ENCODE measurements around the gene PYGO2. TPM values are rescaled to one million over a fixed set of nuclear protein-coding genes. Genes with fewer than 3 reads are reported as not detected.
"Not testable (repeated sequence)": the region's sequence is repeated elsewhere in the genome, so short reads cannot be mapped to it uniquely, and the experiment has no call there.

The PYGO2 gene
- total RNA-seq, 1 experiment from 2014 or later: 37.3 TPM

DNA sequence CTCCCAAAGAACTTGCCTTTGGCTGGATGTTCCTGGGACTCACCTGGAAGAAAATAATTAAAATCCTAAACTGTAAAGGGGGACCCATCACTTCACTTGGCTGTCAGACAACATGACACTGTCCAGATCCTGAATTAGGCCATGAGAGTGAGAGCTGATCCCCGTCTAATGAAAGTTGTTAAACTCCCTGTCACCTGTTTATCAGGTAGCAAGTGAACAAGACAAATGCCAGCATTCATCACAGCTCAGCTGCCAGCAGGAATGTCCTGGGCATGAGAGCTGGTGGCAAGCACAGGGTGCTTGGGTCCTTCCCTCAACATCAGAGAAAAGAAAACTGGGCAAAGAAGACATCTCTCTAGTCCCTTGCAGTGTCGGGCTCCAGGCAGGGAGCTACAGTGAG is 48.8 kb downstream of the PYGO2 start:
- H3K9ac ChIP-seq (ENCODE audit: low read length): no peak overlapping the region
- H3K4me1 ChIP-seq (ENCODE audit: low read length): no peaks in the 10 kb centered on the region
- no peak overlapping the region for H3K4me2 ChIP-seq (ENCODE audit: low read depth, low read length, poor library complexity, severe bottlenecking)
- no peaks in the 10 kb centered on the region for H3K27me3 ChIP-seq (ENCODE audit: low read length)
- no peak for DNase-seq
- H3K9me3 ChIP-seq (ENCODE audit: low read length): no peaks in the 10 kb centered on the region; the same call in 1 of the 2 replicates
- no peak overlapping the region for H2AFZ ChIP-seq (ENCODE audit: low read length)
- H3K36me3 ChIP-seq (ENCODE audit: insufficient read depth, low read length): no peaks in the 10 kb centered on the region
- H4K20me1 ChIP-seq (ENCODE audit: insufficient read depth, low read depth, low read length): no peaks in the 10 kb centered on the region
- H3K79me2 ChIP-seq (ENCODE audit: low read length): no peaks in the 10 kb centered on the region
- H3K4me3 ChIP-seq (ENCODE audit: low read length): no peak overlapping the region
- no peaks in the 10 kb centered on the region for H3K9me2 ChIP-seq (replicated peaks; ENCODE audit: insufficient read depth, low read length)
- no peak overlapping the region for H3K27ac ChIP-seq (ENCODE audit: low read length)

DNA sequence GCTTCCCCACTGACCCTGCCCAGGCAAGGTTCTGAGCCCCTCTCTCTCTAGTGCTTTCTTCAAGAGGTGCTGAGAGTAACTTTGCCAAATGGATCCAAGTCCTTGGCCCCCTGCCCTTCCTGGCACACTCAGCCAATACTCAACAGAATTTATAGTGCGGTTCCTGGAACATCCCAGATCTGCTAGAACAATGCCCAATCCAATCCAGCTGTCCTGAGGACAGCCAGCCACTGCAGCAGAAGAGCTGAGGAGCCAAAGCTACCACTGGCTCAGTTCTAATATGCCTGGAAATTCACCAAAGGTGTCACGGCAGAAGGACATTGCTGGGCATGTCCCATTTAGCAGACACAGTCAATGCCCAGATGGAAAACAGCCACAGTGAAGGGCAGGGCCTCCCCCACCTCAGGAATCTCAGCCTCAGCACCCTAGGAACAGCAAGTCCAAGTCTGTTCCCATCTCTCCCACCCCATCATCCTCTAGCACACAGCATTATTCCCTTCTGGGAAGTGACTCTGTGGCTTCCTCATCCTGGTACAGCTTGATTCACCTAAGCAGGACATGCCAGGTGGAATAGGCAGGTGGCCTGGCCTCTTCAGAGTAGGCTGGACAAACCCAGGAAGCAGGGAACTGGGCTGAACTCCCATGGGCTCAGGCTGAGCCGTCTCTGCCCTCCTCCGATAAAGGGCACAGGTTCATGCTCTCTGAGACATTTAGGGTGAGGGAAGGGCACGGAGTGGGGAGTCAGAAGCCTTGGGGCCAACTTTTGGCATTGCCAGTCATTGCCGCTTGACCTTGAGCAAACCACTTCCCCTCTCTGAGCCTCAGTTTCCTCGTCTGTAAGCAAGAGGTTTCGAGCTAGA is 49.7 kb downstream of the PYGO2 start:
- no peaks in the 10 kb centered on the region for H3K36me3 ChIP-seq (ENCODE audit: insufficient read depth, low read length)
- no peaks in the 10 kb centered on the region; the same call in 1 of the 2 replicates for H3K9me3 ChIP-seq (ENCODE audit: low read length)
- H3K4me2 ChIP-seq (ENCODE audit: low read depth, low read length, poor library complexity, severe bottlenecking): no peak overlapping the region
- H3K4me3 ChIP-seq (ENCODE audit: low read length): no peak overlapping the region
- H3K9ac ChIP-seq (ENCODE audit: low read length): no peak overlapping the region
- H2AFZ ChIP-seq (ENCODE audit: low read length): no peak overlapping the region
- H3K79me2 ChIP-seq (ENCODE audit: low read length): no peaks in the 10 kb centered on the region
- H4K20me1 ChIP-seq (ENCODE audit: insufficient read depth, low read depth, low read length): no peaks in the 10 kb centered on the region
- H3K4me1 ChIP-seq (ENCODE audit: low read length): no peaks in the 10 kb centered on the region
- DNase-seq: no peak
- H3K27me3 ChIP-seq (ENCODE audit: low read length): no peaks in the 10 kb centered on the region
- H3K9me2 ChIP-seq (replicated peaks; ENCODE audit: insufficient read depth, low read length): no peaks in the 10 kb centered on the region
- H3K27ac ChIP-seq (ENCODE audit: low read length): no peak overlapping the region

DNA sequence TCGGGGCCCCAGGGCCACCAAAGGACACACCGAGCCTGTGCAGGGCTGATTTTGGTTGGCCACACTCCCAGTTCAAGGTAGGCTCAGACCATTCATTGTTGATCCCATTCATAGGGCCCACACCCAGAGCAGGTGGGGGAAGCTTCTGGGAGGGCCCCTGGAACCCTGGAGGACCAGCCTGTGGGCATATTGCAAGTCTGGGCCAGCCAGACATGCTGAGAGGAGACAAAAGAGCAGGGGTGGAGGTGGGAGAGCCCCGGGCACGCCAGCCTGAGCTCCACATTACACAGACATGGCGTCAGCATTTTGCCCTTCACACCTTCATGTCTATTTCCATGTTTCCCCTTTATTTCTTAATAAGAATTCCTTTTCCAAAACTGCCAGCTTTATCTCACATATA is 50.7 kb downstream of the PYGO2 start:
- Histone ChIP-seq H3K36me3 (ENCODE audit: insufficient read depth, low read length) (no peaks in the 10 kb centered on the region), H3K9me3 (ENCODE audit: low read length) (no peaks in the 10 kb centered on the region; the same call in 1 of the 2 replicates), H3K27ac (ENCODE audit: low read length) (no peak overlapping the region), H3K4me3 (ENCODE audit: low read length) (no peak overlapping the region), H2AFZ (ENCODE audit: low read length) (no peak overlapping the region), H4K20me1 (ENCODE audit: insufficient read depth, low read depth, low read length) (no peaks in the 10 kb centered on the region), H3K4me2 (ENCODE audit: low read depth, low read length, poor library complexity, severe bottlenecking) (no peak overlapping the region), H3K79me2 (ENCODE audit: low read length) (no peaks in the 10 kb centered on the region), H3K9me2 (replicated peaks; ENCODE audit: insufficient read depth, low read length) (no peaks in the 10 kb centered on the region), H3K4me1 (ENCODE audit: low read length) (no peaks in the 10 kb centered on the region), H3K9ac (ENCODE audit: low read length) (no peak overlapping the region), H3K27me3 (ENCODE audit: low read length) (no peaks in the 10 kb centered on the region)
- DNase-seq: no peak

DNA sequence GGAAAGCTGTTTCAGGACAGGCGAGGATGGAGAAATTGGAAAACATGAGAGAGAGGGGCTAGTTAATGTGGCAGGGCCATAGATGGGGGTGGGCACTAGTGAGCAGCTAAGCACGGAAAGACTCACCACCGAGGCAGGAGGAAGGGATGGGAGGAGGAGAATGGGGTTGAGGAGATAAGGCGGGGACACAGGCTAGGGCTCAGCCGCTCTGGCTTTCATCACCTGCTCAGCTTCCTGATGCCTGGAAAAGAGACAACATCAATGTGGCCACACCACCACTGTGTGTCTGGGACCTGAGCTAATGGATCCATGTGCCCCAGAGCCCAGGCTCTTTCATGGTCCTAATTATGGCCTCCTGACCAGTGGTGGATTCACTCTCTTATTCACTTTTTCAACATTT is 52.6 kb downstream of the PYGO2 start:
- H2AFZ ChIP-seq (ENCODE audit: low read length): no peak overlapping the region
- no peaks in the 10 kb centered on the region for H3K36me3 ChIP-seq (ENCODE audit: insufficient read depth, low read length)
- H3K9me2 ChIP-seq (replicated peaks; ENCODE audit: insufficient read depth, low read length): no peaks in the 10 kb centered on the region
- H3K4me3 ChIP-seq (ENCODE audit: low read length): no peak overlapping the region
- H3K9me3 ChIP-seq (ENCODE audit: low read length): no peaks in the 10 kb centered on the region; the same call in 1 of the 2 replicates
- DNase-seq: no peak
- H3K27ac ChIP-seq (ENCODE audit: low read length): no peak overlapping the region
- no peaks in the 10 kb centered on the region for H3K79me2 ChIP-seq (ENCODE audit: low read length)
- H3K27me3 ChIP-seq (ENCODE audit: low read length): no peaks in the 10 kb centered on the region
- no peak overlapping the region for H3K4me2 ChIP-seq (ENCODE audit: low read depth, low read length, poor library complexity, severe bottlenecking)
- no peaks in the 10 kb centered on the region for H3K4me1 ChIP-seq (ENCODE audit: low read length)
- H3K9ac ChIP-seq (ENCODE audit: low read length): no peak overlapping the region
- no peaks in the 10 kb centered on the region for H4K20me1 ChIP-seq (ENCODE audit: insufficient read depth, low read depth, low read length)

DNA sequence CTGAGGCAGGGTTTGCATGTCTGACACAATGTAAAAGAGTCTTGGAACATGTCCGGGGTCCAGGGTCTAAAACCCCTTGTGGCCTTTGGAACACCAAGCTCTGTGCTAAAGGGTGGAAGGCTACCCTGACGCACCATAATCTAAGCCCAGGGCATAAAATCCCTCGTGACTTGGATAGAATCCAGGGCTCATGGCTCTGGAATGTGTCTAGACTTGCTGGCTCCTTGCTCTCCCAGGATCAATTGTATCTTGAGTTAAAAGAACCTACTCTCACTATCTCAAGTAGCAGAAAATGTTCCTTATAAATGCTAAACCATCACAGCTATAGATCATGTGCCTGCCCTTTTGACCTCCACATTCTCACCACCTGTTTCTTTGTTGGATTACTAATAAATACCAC is 53.5 kb downstream of the PYGO2 start:
- not testable (repeated sequence) for H3K9ac ChIP-seq (ENCODE audit: low read length); DNase-seq

More for the DNA sequence above, 53.5 kb downstream of the PYGO2 start:
- not testable (repeated sequence) for H4K20me1 ChIP-seq (ENCODE audit: insufficient read depth, low read depth, low read length); H3K9me2 ChIP-seq (replicated peaks; ENCODE audit: insufficient read depth, low read length); H2AFZ ChIP-seq (ENCODE audit: low read length); H3K36me3 ChIP-seq (ENCODE audit: insufficient read depth, low read length); H3K9me3 ChIP-seq (ENCODE audit: low read length); H3K4me1 ChIP-seq (ENCODE audit: low read length); H3K79me2 ChIP-seq (ENCODE audit: low read length); H3K27ac ChIP-seq (ENCODE audit: low read length); H3K27me3 ChIP-seq (ENCODE audit: low read length); H3K4me2 ChIP-seq (ENCODE audit: low read depth, low read length, poor library complexity, severe bottlenecking); H3K4me3 ChIP-seq (ENCODE audit: low read length)

Small RNAs within 50 kb of the gene (small RNA-seq; reads per million reads assigned to genes)
- gene MIR4258 (not detected), gene RF00017 (not detected)

Other genes with a start within 250 kb of the PYGO2 start
- 50.0 and 68.2 TPM in 2 replicates for gene KCNN3, start 91.5 kb downstream of the PYGO2 start, total RNA-seq (2014; rRNA removed; shearing (Covaris generic); ENCODE audit: low replicate concordance)
- gene PMVK, start 25.1 kb downstream of the PYGO2 start, total RNA-seq (2014; rRNA removed; shearing (Covaris generic); ENCODE audit: low replicate concordance): 11.1 and 14.1 TPM in 2 replicates
- 26.1 and 55.8 TPM in 2 replicates for gene PBXIP1, start 5.7 kb downstream of the PYGO2 start, total RNA-seq (2014; rRNA removed; shearing (Covaris generic); ENCODE audit: low replicate concordance)
- 27.8 and 35.3 TPM in 2 replicates for gene SHC1, start 9.0 kb upstream of the PYGO2 start, total RNA-seq (2014; rRNA removed; shearing (Covaris generic); ENCODE audit: low replicate concordance)
- 110 and 225 TPM in 2 replicates for gene CKS1B, start 12.9 kb upstream of the PYGO2 start, total RNA-seq (2014; rRNA removed; shearing (Covaris generic); ENCODE audit: low replicate concordance)
- 48.7 and 57.3 TPM in 2 replicates for gene FLAD1, start 21.6 kb upstream of the PYGO2 start, total RNA-seq (2014; rRNA removed; shearing (Covaris generic); ENCODE audit: low replicate concordance)
- gene LENEP, start 31.8 kb upstream of the PYGO2 start, total RNA-seq (2014; rRNA removed; shearing (Covaris generic); ENCODE audit: low replicate concordance): 2.6 TPM in 1 of 2 replicates, not detected in the other
- 17.1 and 31.0 TPM in 2 replicates for gene ZBTB7B, start 41.0 kb upstream of the PYGO2 start, total RNA-seq (2014; rRNA removed; shearing (Covaris generic); ENCODE audit: low replicate concordance)
- 1.3 and 3.5 TPM in 2 replicates for gene DCST2, start 72.0 kb upstream of the PYGO2 start, total RNA-seq (2014; rRNA removed; shearing (Covaris generic); ENCODE audit: low replicate concordance)
- gene DCST1, start 72.0 kb upstream of the PYGO2 start, total RNA-seq (2014; rRNA removed; shearing (Covaris generic); ENCODE audit: low replicate concordance): not detected in 2 replicates
- gene ADAM15, start 89.5 kb upstream of the PYGO2 start, total RNA-seq (2014; rRNA removed; shearing (Covaris generic); ENCODE audit: low replicate concordance): 33.6 and 50.0 TPM in 2 replicates
- gene EFNA4, start 102.0 kb upstream of the PYGO2 start, total RNA-seq (2014; rRNA removed; shearing (Covaris generic); ENCODE audit: low replicate concordance): 10.4 and 14.5 TPM in 2 replicates
- gene EFNA3, start 117.1 kb upstream of the PYGO2 start, total RNA-seq (2014; rRNA removed; shearing (Covaris generic); ENCODE audit: low replicate concordance): 12.2 and 15.7 TPM in 2 replicates
- not detected in 2 replicates for gene EFNA1, start 166.1 kb upstream of the PYGO2 start, total RNA-seq (2014; rRNA removed; shearing (Covaris generic); ENCODE audit: low replicate concordance)
- gene SLC50A1, start 174.1 kb upstream of the PYGO2 start, total RNA-seq (2014; rRNA removed; shearing (Covaris generic); ENCODE audit: low replicate concordance): 47.8 and 56.5 TPM in 2 replicates
- gene DPM3, start 178.7 kb upstream of the PYGO2 start, total RNA-seq (2014; rRNA removed; shearing (Covaris generic); ENCODE audit: low replicate concordance): 22.2 and 33.2 TPM in 2 replicates
- 237 and 400 TPM in 2 replicates for gene KRTCAP2, start 211.5 kb upstream of the PYGO2 start, total RNA-seq (2014; rRNA removed; shearing (Covaris generic); ENCODE audit: low replicate concordance)
- gene TRIM46, start 212.1 kb upstream of the PYGO2 start, total RNA-seq (2014; rRNA removed; shearing (Covaris generic); ENCODE audit: low replicate concordance): 5.1 and 19.2 TPM in 2 replicates
- gene THBS3, start 246.1 kb upstream of the PYGO2 start, total RNA-seq (2014; rRNA removed; shearing (Covaris generic); ENCODE audit: low replicate concordance): 11.9 and 18.7 TPM in 2 replicates
- gene MTX1, start 246.9 kb upstream of the PYGO2 start, total RNA-seq (2014; rRNA removed; shearing (Covaris generic); ENCODE audit: low replicate concordance): 49.5 and 56.9 TPM in 2 replicates

Data from Karpas-422 (cell line).